ENCODE results near the gene TSPOAP1. TPM values are rescaled to one million over a fixed set of nuclear protein-coding genes. Genes with fewer than 3 reads are reported as not detected.

TSPOAP1 gene
- total RNA-seq (2014; rRNA removed): 4.3 and 8.3 TPM in 2 replicates
- percentile 46 among the genes with signal in this experiment for Bru-seq, nascent RNA
- BruChase-seq, experiment 1, labeled RNA remaining after a 6-hour chase: percentile 49 among the genes with signal in this experiment
- BruChase-seq, experiment 2, labeled RNA remaining after a 2-hour chase: percentile 58 among the genes with signal in this experiment
- long read RNA-seq, full-length matches to known transcripts: 3 of 48 reads
- long read RNA-seq, partial matches to known transcripts: 18 of 48 reads
- long read RNA-seq, other reads (novel, unspliced or antisense): 27 of 48 reads

GRCh38 chr17:58328195-58329034 is at the start of gene TSPOAP1:
Gene TSPOAP1 (minus strand): TSS chr17:58328795. CDS start chr17:58327920, 875 bp downstream.
- ChIA-PET CTCF (no interaction called here), POLR2A (ENCODE audit: unreplicated experiment) (no interaction called here)
- no peaks in the 10 kb centered on the region for H3K27me3 ChIP-seq (ENCODE audit: low read length)
- no TSS peak for BruUV-seq (replicated peaks)
- no peaks in the 10 kb centered on the region for H3K9me3 ChIP-seq (ENCODE audit: low read length)
- H3K79me2 ChIP-seq (ENCODE audit: low read length): no peaks in the 10 kb centered on the region
- TF ChIP-seq EZH2phosphoT487 (IDR thresholded peaks at IDR 0.05; ENCODE audit: borderline replicate concordance, low read length) (no peak), CTCF (conservative IDR thresholded peaks at IDR 0.05; ENCODE audit: low read depth, low read length) (no peak), EZH2 (IDR thresholded peaks at IDR 0.05; ENCODE audit: low read length, unreplicated experiment) (no peak)
- H3K4me2 ChIP-seq (ENCODE audit: low read length): no peak within 1 kb of the TSS
- H3K9ac ChIP-seq (ENCODE audit: low read length): no peak within 1 kb of the TSS
- no peak within 1 kb of the TSS for H3K27ac ChIP-seq (ENCODE audit: low read length)
- intact Hi-C loops (cut with micrococcal nuclease): no loop called here
- H3K4me3 ChIP-seq (ENCODE audit: low read length): no peak within 1 kb of the TSS
- H3K36me3 ChIP-seq (ENCODE audit: low read depth, low read length): no peaks in the 10 kb centered on the region
- ATAC-seq (no peak), DNase-seq (no peak)
- H3K4me1 ChIP-seq (ENCODE audit: insufficient read depth, low read length): peaks cover 5% of the 10 kb centered on the region; the same call in 1 of the 2 replicates
- H3K9me2 ChIP-seq (replicated peaks; ENCODE audit: low read length): no peaks in the 10 kb centered on the region
- H4K20me1 ChIP-seq (ENCODE audit: low read length): no peaks in the 10 kb centered on the region
- H3F3A ChIP-seq (ENCODE audit: low read length, unreplicated experiment): no peaks in the 10 kb centered on the region
- H2AFZ ChIP-seq (ENCODE audit: low read length): no peak within 1 kb of the TSS

- Histone ChIP-seq H3K79me2 (ENCODE audit: low read length) (no peaks in the 10 kb centered on the region), H3K4me1 (ENCODE audit: insufficient read depth, low read length) (peaks cover 21% of the 10 kb centered on the region)
These were observed 49.1 kb upstream of the TSPOAP1 start for GRCh38 chr17:58377661-58378060.

More at GRCh38 chr17:58377661-58378060, 49.1 kb upstream of the TSPOAP1 start:
- H3K27ac ChIP-seq (ENCODE audit: low read length): 0 out of 2 replicates have a peak overlapping the region, but pooled peaks have one; percentile 14
- POLR2A ChIA-PET (ENCODE audit: unreplicated experiment): interaction anchor here (1.6 kb wide), 1 partner anchor 40 kb away, joined by 3 read pairs; the partner anchor contains the start of gene RNF43
- no peak overlapping the region for H2AFZ ChIP-seq (ENCODE audit: low read length)
- no peaks in the 10 kb centered on the region for H3K36me3 ChIP-seq (ENCODE audit: low read depth, low read length)
- CTCF ChIA-PET: no interaction called here
- TF ChIP-seq EZH2 (IDR thresholded peaks at IDR 0.05; ENCODE audit: low read length, unreplicated experiment) (no peak), CTCF (conservative IDR thresholded peaks at IDR 0.05; ENCODE audit: low read depth, low read length) (no peak), EZH2phosphoT487 (IDR thresholded peaks at IDR 0.05; ENCODE audit: borderline replicate concordance, low read length) (no peak)
- intact Hi-C loops (cut with micrococcal nuclease): no loop called here
- BruUV-seq (replicated peaks): no TSS peak
- H3K9ac ChIP-seq (ENCODE audit: low read length): no peak overlapping the region
- H3K27me3 ChIP-seq (ENCODE audit: low read length): no peaks in the 10 kb centered on the region
- H3K9me2 ChIP-seq (replicated peaks; ENCODE audit: low read length): no peaks in the 10 kb centered on the region
- ATAC-seq: no peak
- no peaks in the 10 kb centered on the region for H3F3A ChIP-seq (ENCODE audit: low read length, unreplicated experiment)
- H3K4me2 ChIP-seq (ENCODE audit: low read length): no peak overlapping the region
- no peaks in the 10 kb centered on the region for H4K20me1 ChIP-seq (ENCODE audit: low read length)
- H3K9me3 ChIP-seq (ENCODE audit: low read length): no peaks in the 10 kb centered on the region
- DNase-seq: no peak
- H3K4me3 ChIP-seq (ENCODE audit: low read length): no peak overlapping the region

All from PC-3 (cell line).